HCT116 (cell line): ENCODE measurements around the gene MTUS2. TPM values are rescaled to one million over a fixed set of nuclear protein-coding genes. Genes with fewer than 3 reads are reported as not detected.

Experiments
- ATAC-seq: fragments of 200-7000 bp; cut with Tn5 transposase; 2 replicates; pipeline ENCODE4 v1.9.1; 2020; ENCODE audit warnings: mild to moderate bottlenecking, moderate library complexity
- BruUV-seq: library from RNA; stranded (reverse); fragments of 400-500 nt; replicated peaks from 2 replicates; lab custom pipeline; 2021; lab: Mats Ljungman, UMichigan
- CTCF ChIA-PET: fragments of 300-600 bp; sonication (Branson Sonifier 250); formaldehyde crosslinking; loops from one replicate; lab custom pipeline; 2021; ENCODE audit warnings: antibody characterized with exemption; lab: Charles Lee
- POLR2A ChIA-PET: fragments of 300-600, 350-600 bp; sonication (Branson Sonifier 250); formaldehyde crosslinking; loops from one replicate; lab custom pipeline; 2021; ENCODE audit warnings: antibody characterized with exemption; lab: Charles Lee
- RAD21 ChIA-PET, 2 experiments: fragments of 300-600 bp; sonication (Branson Sonifier 250); formaldehyde crosslinking; loops; one replicate each; lab custom pipeline; 2023; ENCODE audit warnings: low total read pairs in 2 of 2; ENCODE audit not compliant: uncharacterized antibody in 2 of 2, unreplicated experiment in 2 of 2, low non-redundant PET in 1 of 2; lab: Charles Lee
- DNase-seq: peaks from one replicate; pipeline ENCODE4 v3.0.0-alpha.2; 2010; ENCODE audit warnings: low read depth, low spot score
- H2AFZ ChIP-seq: fragments of 200-600 bp; shearing (Covaris generic), sonication (generic); 2 replicates; pipeline ENCODE4 v1.6.1; 2017; ENCODE audit warnings: low read depth, mixed run types, mixed read lengths, antibody characterized with exemption, low read length; ENCODE audit not compliant: poor library complexity, severe bottlenecking
- H3K27ac ChIP-seq: 2 replicates; pipeline ENCODE4 v1.5.1; 2012; ENCODE audit warnings: low read depth, low read length
- H3K27me3 ChIP-seq: fragments of 200-600 bp; sonication (generic); 2 replicates; pipeline ENCODE4 v1.6.1; 2016; ENCODE audit warnings: mixed run types, low read length, mixed read lengths; ENCODE audit not compliant: insufficient read depth
- H3K36me3 ChIP-seq, 2 experiments: fragments of 200-500 bp in 1 of 2; fragments of 200-600 bp in 1 of 2; sonication (Bioruptor generic) in 1 of 2; sonication (generic) in 1 of 2; 2 replicates each; pipeline versions ENCODE4 v1.5.1 to v1.6.1; 2014 to 2016; ENCODE audit warnings: low read length in 2 of 2, inconsistent platforms in 1 of 2, mixed read lengths in 1 of 2, mixed run types in 1 of 2; ENCODE audit not compliant: insufficient read depth in 2 of 2, control insufficient read depth in 1 of 2
- H3K4me1 ChIP-seq, 2 experiments: fragments of 200-600 bp in 1 of 2; sonication (generic) in 1 of 2; 2 replicates each; pipeline versions ENCODE4 v1.5.1 to v1.6.1; 2012 to 2017; ENCODE audit warnings: low read length in 2 of 2, inconsistent platforms in 1 of 2, mild to moderate bottlenecking in 1 of 2, mixed read lengths in 1 of 2, mixed run types in 1 of 2, moderate library complexity in 1 of 2; ENCODE audit not compliant: insufficient read depth in 2 of 2, control insufficient read depth in 1 of 2
- H3K4me2 ChIP-seq: fragments of 200-600 bp; sonication (generic); 2 replicates; pipeline ENCODE4 v1.6.1; 2017; ENCODE audit warnings: mixed run types, low read length, mixed read lengths
- H3K4me3 ChIP-seq, 2 experiments: fragments of 200-600 bp in 1 of 2; sonication (generic) in 1 of 2; replicated peaks in 1 of 2; 2 replicates each; pipeline ENCODE4 v1.5.1; 2011 to 2016; ENCODE audit warnings: low read length in 2 of 2, control low read depth in 1 of 2, low read depth in 1 of 2, mild to moderate bottlenecking in 1 of 2, mixed read lengths in 1 of 2, mixed run types in 1 of 2
- H3K79me2 ChIP-seq: fragments of 200-600 bp; sonication (generic); 2 replicates; pipeline ENCODE4 v1.6.1; 2017; ENCODE audit warnings: mild to moderate bottlenecking, mixed run types, low read length, moderate library complexity, mixed read lengths; ENCODE audit not compliant: insufficient read depth
- H3K9ac ChIP-seq: fragments of 200-600 bp; sonication (generic); 2 replicates; pipeline ENCODE4 v1.6.1; 2016; ENCODE audit warnings: low read length, mixed read lengths
- H3K9me2 ChIP-seq: fragments of 200-600 bp; sonication (generic), shearing (Covaris generic); 2 replicates; pipeline ENCODE4 v1.6.1; 2017; ENCODE audit warnings: mixed run types, mild to moderate bottlenecking, moderate library complexity; ENCODE audit not compliant: insufficient read depth
- H3K9me3 ChIP-seq, 2 experiments: fragments of 200-500 bp in 1 of 2; fragments of 200-600 bp in 1 of 2; sonication (Bioruptor generic) in 1 of 2; sonication (generic) in 1 of 2; 2 replicates each; pipeline ENCODE4 v1.6.1; 2014 to 2017; ENCODE audit warnings: low read length in 2 of 2, mixed read lengths in 2 of 2, inconsistent platforms in 1 of 2, low read depth in 1 of 2, mild to moderate bottlenecking in 1 of 2, mixed run types in 1 of 2, moderate library complexity in 1 of 2; ENCODE audit not compliant: control insufficient read depth in 1 of 2, insufficient read depth in 1 of 2
- H4K20me1 ChIP-seq: fragments of 200-600 bp; sonication (generic), shearing (Covaris generic); 2 replicates; pipeline ENCODE4 v1.6.1; 2017; ENCODE audit warnings: mixed run types, mild to moderate bottlenecking, moderate library complexity; ENCODE audit not compliant: insufficient read depth
- CBX3 ChIP-seq: IDR thresholded peaks from 2 replicates; pipeline ENCODE4 v1.6.1; 2012; ENCODE audit warnings: low read depth
- EZH2 ChIP-seq: fragments of 200-600 bp; sonication (generic); IDR thresholded peaks from 2 replicates; pipeline ENCODE4 v1.6.1; 2017; ENCODE audit warnings: antibody characterized with exemption, mixed run types
- EZH2phosphoT487 ChIP-seq: fragments of 200-600 bp; IDR thresholded peaks from 2 replicates; pipeline ENCODE4 v1.6.1; 2018; ENCODE audit warnings: antibody characterized with exemption, borderline replicate concordance
- JUND ChIP-seq: IDR thresholded peaks from 2 replicates; pipeline ENCODE4 v1.6.1; 2012
- REST ChIP-seq: IDR thresholded peaks from 2 replicates; pipeline ENCODE4 v1.6.1; 2012; ENCODE audit warnings: low read depth
- SIN3A ChIP-seq: IDR thresholded peaks from 2 replicates; pipeline ENCODE4 v1.6.1; 2012; ENCODE audit warnings: low read depth
- YY1 ChIP-seq: IDR thresholded peaks from 2 replicates; pipeline ENCODE4 v1.6.1; 2011; ENCODE audit warnings: low read length, low read depth, moderate library complexity, mild to moderate bottlenecking; ENCODE audit not compliant: insufficient replicate concordance; ENCODE audit errors: extremely low read depth
- ZNF274 ChIP-seq: fragments of 200-500 bp; sonication (Bioruptor generic); IDR thresholded peaks from 2 replicates; pipeline ENCODE4 v1.6.1; 2014; ENCODE audit warnings: mild to moderate bottlenecking, low read depth, low read length, inconsistent platforms
- intact Hi-C: fragments of 100-400 bp; cut with micrococcal nuclease; formaldehyde crosslinking; loops from 2 replicates; pipeline ENCODE4 v1.10.0; 2022
- total RNA-seq: library from RNA; stranded (reverse); gene quantifications from one replicate; pipeline ENCODE4 v1.2.1, GENCODE V29; 2021; ENCODE audit not compliant: unreplicated experiment
- TF ChIP-seq, protein P1 (sequence below): IDR thresholded peaks from 2 replicates; pipeline ENCODE4 v1.6.1; 2012
- TF ChIP-seq, protein P2 (sequence below), 3 experiments: fragments of 200-600 bp in 1 of 3; sonication (generic) in 1 of 3; IDR thresholded peaks in 2 of 3; conservative IDR thresholded peaks in 1 of 3; 2 replicates each; pipeline ENCODE4 v1.5.1; 2012 to 2017; ENCODE audit warnings: low read depth in 2 of 3, low read length in 2 of 3, antibody characterized with exemption in 1 of 3, borderline replicate concordance in 1 of 3, control low read depth in 1 of 3, mild to moderate bottlenecking in 1 of 3, mixed read lengths in 1 of 3, mixed run types in 1 of 3, moderate library complexity in 1 of 3; ENCODE audit not compliant: insufficient read depth in 1 of 3

MTUS2 gene
- total RNA-seq, 1 experiment from 2014 or later = 0.02 TPM

DNA sequence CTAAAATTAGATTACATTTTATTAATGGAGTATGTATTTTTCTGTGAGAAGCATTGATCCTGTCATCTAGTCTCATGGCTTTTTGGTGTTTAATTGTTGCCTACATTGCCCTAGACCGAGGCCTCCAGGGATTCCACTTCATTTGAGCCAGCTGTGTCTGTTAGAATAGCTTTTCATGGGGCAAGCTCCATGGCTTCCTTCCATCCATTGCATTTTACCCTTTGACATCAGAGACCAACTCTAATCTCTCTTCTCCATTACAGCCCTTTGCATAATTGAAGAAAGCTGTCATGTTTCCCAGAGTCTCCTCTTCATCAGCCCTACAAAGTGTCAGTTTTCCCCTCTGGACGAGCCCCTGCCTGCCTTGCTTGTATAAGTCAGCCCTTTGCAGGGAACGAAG is 70.6 kb downstream of the MTUS2 start (continued):
- no peak for TF ChIP-seq REST
- TF ChIP-seq, protein P1, sequence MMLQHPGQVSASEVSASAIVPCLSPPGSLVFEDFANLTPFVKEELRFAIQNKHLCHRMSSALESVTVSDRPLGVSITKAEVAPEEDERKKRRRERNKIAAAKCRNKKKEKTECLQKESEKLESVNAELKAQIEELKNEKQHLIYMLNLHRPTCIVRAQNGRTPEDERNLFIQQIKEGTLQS = no peak
- TF ChIP-seq YY1 = no peak
- TF ChIP-seq EZH2 = no peak
- no peak for TF ChIP-seq CBX3
- TF ChIP-seq, protein P2, sequence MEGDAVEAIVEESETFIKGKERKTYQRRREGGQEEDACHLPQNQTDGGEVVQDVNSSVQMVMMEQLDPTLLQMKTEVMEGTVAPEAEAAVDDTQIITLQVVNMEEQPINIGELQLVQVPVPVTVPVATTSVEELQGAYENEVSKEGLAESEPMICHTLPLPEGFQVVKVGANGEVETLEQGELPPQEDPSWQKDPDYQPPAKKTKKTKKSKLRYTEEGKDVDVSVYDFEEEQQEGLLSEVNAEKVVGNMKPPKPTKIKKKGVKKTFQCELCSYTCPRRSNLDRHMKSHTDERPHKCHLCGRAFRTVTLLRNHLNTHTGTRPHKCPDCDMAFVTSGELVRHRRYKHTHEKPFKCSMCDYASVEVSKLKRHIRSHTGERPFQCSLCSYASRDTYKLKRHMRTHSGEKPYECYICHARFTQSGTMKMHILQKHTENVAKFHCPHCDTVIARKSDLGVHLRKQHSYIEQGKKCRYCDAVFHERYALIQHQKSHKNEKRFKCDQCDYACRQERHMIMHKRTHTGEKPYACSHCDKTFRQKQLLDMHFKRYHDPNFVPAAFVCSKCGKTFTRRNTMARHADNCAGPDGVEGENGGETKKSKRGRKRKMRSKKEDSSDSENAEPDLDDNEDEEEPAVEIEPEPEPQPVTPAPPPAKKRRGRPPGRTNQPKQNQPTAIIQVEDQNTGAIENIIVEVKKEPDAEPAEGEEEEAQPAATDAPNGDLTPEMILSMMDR (IDR thresholded peaks at IDR 0.05 in 2 of 3, conservative IDR thresholded peaks at IDR 0.05 in 1 of 3; ENCODE audit: borderline replicate concordance in 1 of 3, insufficient read depth in 1 of 3, low read depth in 2 of 3, low read length in 2 of 3) = no peak
- TF ChIP-seq JUND = no peak
- TF ChIP-seq EZH2phosphoT487 = no peak

- H3K9me3 ChIP-seq = no peaks in the 10 kb centered on the region
- peaks cover 4% of the 10 kb centered on the region; the same call in 1 of the 2 replicates for H3K27me3 ChIP-seq
- H3K79me2 ChIP-seq = no peaks in the 10 kb centered on the region
- ChIA-PET RAD21 (no interaction called here), POLR2A (no interaction called here), CTCF (no interaction called here)
- no peaks in the 10 kb centered on the region for H3K36me3 ChIP-seq
- no peaks in the 10 kb centered on the region for H3K4me1 ChIP-seq
- no TSS peak for BruUV-seq
- DNase-seq (no peak), ATAC-seq (no peak)
- H3K27ac ChIP-seq = no peak overlapping the region
- H3K4me3 ChIP-seq = no peak overlapping the region
- no peak overlapping the region for H3K9ac ChIP-seq
- TF ChIP-seq EZH2 (no peak), SIN3A (no peak), REST (0 out of 2 replicates have a peak, but pooled peaks have one; percentile 8), ZNF274 (no peak)
- H3K4me2 ChIP-seq = no peak overlapping the region
- no peak overlapping the region for H2AFZ ChIP-seq
- intact Hi-C loops = no loop called here
- no peaks in the 10 kb centered on the region for H4K20me1 ChIP-seq
- H3K9me2 ChIP-seq = no peaks in the 10 kb centered on the region
These were observed 97.9 kb downstream of the MTUS2 start for GRCh38 chr13:28918030-28918429.
